ENCODE data around the gene RAB40A. TPM values are rescaled to one million over a fixed set of nuclear protein-coding genes. Genes with fewer than 3 reads are reported as not detected.

Gene RAB40A
- total RNA-seq, 1 experiment from 2014 or later, result not detected

GRCh38 chrX:103467156-103467555, 52.1 kb downstream of the RAB40A start:
- no peak for ATAC-seq

More at GRCh38 chrX:103467156-103467555, 52.1 kb downstream of the RAB40A start:
- TF ChIP-seq SIN3A (IDR thresholded peaks at IDR 0.05; ENCODE audit: low read depth), result no peak
- TF ChIP-seq SRF (IDR thresholded peaks at IDR 0.05; ENCODE audit: low read depth), result no peak
- TF ChIP-seq, protein P1, sequence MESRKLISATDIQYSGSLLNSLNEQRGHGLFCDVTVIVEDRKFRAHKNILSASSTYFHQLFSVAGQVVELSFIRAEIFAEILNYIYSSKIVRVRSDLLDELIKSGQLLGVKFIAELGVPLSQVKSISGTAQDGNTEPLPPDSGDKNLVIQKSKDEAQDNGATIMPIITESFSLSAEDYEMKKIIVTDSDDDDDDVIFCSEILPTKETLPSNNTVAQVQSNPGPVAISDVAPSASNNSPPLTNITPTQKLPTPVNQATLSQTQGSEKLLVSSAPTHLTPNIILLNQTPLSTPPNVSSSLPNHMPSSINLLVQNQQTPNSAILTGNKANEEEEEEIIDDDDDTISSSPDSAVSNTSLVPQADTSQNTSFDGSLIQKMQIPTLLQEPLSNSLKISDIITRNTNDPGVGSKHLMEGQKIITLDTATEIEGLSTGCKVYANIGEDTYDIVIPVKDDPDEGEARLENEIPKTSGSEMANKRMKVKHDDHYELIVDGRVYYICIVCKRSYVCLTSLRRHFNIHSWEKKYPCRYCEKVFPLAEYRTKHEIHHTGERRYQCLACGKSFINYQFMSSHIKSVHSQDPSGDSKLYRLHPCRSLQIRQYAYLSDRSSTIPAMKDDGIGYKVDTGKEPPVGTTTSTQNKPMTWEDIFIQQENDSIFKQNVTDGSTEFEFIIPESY (IDR thresholded peaks at IDR 0.05; ENCODE audit: extremely low read depth, insufficient replicate concordance, low read length), result no peak
- no peak for TF ChIP-seq ZNF274 (IDR thresholded peaks at IDR 0.05; ENCODE audit: low read depth, low read length)
- TF ChIP-seq SP1 (IDR thresholded peaks at IDR 0.05; ENCODE audit: low read depth), result no peak
- TF ChIP-seq, protein P2, sequence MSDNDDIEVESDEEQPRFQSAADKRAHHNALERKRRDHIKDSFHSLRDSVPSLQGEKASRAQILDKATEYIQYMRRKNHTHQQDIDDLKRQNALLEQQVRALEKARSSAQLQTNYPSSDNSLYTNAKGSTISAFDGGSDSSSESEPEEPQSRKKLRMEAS (IDR thresholded peaks at IDR 0.05), result no peak
- TF ChIP-seq JUND (IDR thresholded peaks at IDR 0.05), result no peak
- TF ChIP-seq ELF1 (IDR thresholded peaks at IDR 0.05; ENCODE audit: borderline replicate concordance, low read depth), result no peak
- TF ChIP-seq EGR1 (IDR thresholded peaks at IDR 0.05; ENCODE audit: low read depth), result no peak
- no peak for TF ChIP-seq FOSL1 (IDR thresholded peaks at IDR 0.05; ENCODE audit: low read depth)
- TF ChIP-seq EZH2phosphoT487 (IDR thresholded peaks at IDR 0.05; ENCODE audit: borderline replicate concordance), result no peak
- no peak for TF ChIP-seq CBX3 (IDR thresholded peaks at IDR 0.05; ENCODE audit: low read depth)
- intact Hi-C loops (cut with micrococcal nuclease), result no loop called here
- CTCF ChIA-PET, result no interaction called here
- H3K9me2 ChIP-seq (ENCODE audit: insufficient read depth), result no peaks in the 10 kb centered on the region
- H3K9ac ChIP-seq (ENCODE audit: low read length), result no peak overlapping the region
- no peaks in the 10 kb centered on the region for H3K36me3 ChIP-seq (ENCODE audit: control insufficient read depth in 1 of 2, insufficient read depth in 2 of 2, low read length in 2 of 2)
- no peaks in the 10 kb centered on the region for H4K20me1 ChIP-seq (ENCODE audit: insufficient read depth)
- H3K79me2 ChIP-seq (ENCODE audit: insufficient read depth, low read length), result no peaks in the 10 kb centered on the region
- H3K4me3 ChIP-seq (replicated peaks in 1 of 2; ENCODE audit: low read depth in 1 of 2, low read length in 2 of 2), result no peak overlapping the region
- POLR2A ChIA-PET, result no interaction called here
- H3K4me1 ChIP-seq (ENCODE audit: control insufficient read depth in 1 of 2, insufficient read depth in 2 of 2, low read length in 2 of 2), result no peaks in the 10 kb centered on the region
- H3K4me2 ChIP-seq (ENCODE audit: low read length), result no peak overlapping the region
- no TSS peak for BruUV-seq (replicated peaks)
- RAD21 ChIA-PET (ENCODE audit: low non-redundant PET in 1 of 2, low total read pairs in 2 of 2, uncharacterized antibody in 2 of 2, unreplicated experiment in 2 of 2), result no interaction called here
- no peaks in the 10 kb centered on the region for H3K27me3 ChIP-seq (ENCODE audit: insufficient read depth, low read length)
- DNase-seq (ENCODE audit: low read depth, low spot score), result no peak
- H3K9me3 ChIP-seq (ENCODE audit: control insufficient read depth in 1 of 2, insufficient read depth in 1 of 2, low read depth in 1 of 2, low read length in 2 of 2), result no peaks in the 10 kb centered on the region
- H2AFZ ChIP-seq (ENCODE audit: low read depth, low read length, poor library complexity, severe bottlenecking), result no peak overlapping the region
- H3K27ac ChIP-seq (ENCODE audit: low read depth, low read length), result no peak overlapping the region
